ENCODE results near the gene NCOR1.
A peak's percentile ranks its signal among the peaks of the same experiment; 100 is the strongest.

NCOR1 gene

GRCh38 chr17:15981208-15981607 lies 234.1 kb downstream of the NCOR1 start:
- H3K9me3 Mint-ChIP-seq: no peaks in the 10 kb centered on the region
- peaks cover 23% of the 10 kb centered on the region for H3K4me1 Mint-ChIP-seq (ENCODE audit: low read depth)
- no peak overlapping the region for H3K27ac Mint-ChIP-seq
- H3K27me3 Mint-ChIP-seq: no peaks in the 10 kb centered on the region
- peaks cover 60% of the 10 kb centered on the region for H3K36me3 Mint-ChIP-seq (ENCODE audit: low read depth)
- peak overlapping the region; percentile 21 for H3K4me3 Mint-ChIP-seq

All from stimulated activated naive CD8-positive, alpha-beta T cell treated with anti-CD3 and anti-CD28 coated beads, Interleukin-15, Interleukin-2, amounts not matched to agents 100 ng/mL and 50 ng/mL, for 24 hours (primary cell).